K562 (cell line): ENCODE measurements around the gene ST6GAL1. TPM values are rescaled to one million over a fixed set of nuclear protein-coding genes. Genes with fewer than 3 reads are reported as not detected.

Experiments
- ASH1L ChIP-seq: fragments of 450-650 bp; IDR thresholded peaks from 2 replicates; pipeline ENCODE4 v1.6.1; 2018; ENCODE audit warnings: borderline replicate concordance, mild to moderate bottlenecking, low read depth; ENCODE audit not compliant: partially characterized antibody
- CEBPB ChIP-seq: fragments of 450-650 bp; IDR thresholded peaks from 2 replicates; pipeline ENCODE4 v1.6.1; 2016; ENCODE audit warnings: missing genetic modification characterization, missing compliant biosample characterization
- CSDE1 ChIP-seq, 2 experiments: fragments of 450-650 bp; IDR thresholded peaks; 2 replicates each; pipeline ENCODE4 v1.6.1; 2016; ENCODE audit warnings: mild to moderate bottlenecking in 1 of 2
- ELF2 ChIP-seq: fragments of 250-450 bp; sonication (Bioruptor Pico); IDR thresholded peaks from 2 replicates; pipeline ENCODE4 v1.5.0; 2021; ENCODE audit warnings: mild to moderate bottlenecking
- GATAD2B ChIP-seq: fragments of 450-650 bp; IDR thresholded peaks from 2 replicates; pipeline ENCODE4 v1.6.1; 2017; ENCODE audit warnings: mild to moderate bottlenecking, borderline replicate concordance
- HMGN3 ChIP-seq: IDR thresholded peaks from 2 replicates; pipeline ENCODE4 v1.6.1; 2011; ENCODE audit warnings: borderline replicate concordance, low read depth, mild to moderate bottlenecking, mixed read lengths, low read length; ENCODE audit not compliant: insufficient read length; ENCODE audit errors: extremely low read depth
- NR2C1 ChIP-seq, 2 experiments: fragments of 450-650 bp; IDR thresholded peaks; 2 replicates each; pipeline ENCODE4 v1.6.1; 2017; ENCODE audit warnings: mild to moderate bottlenecking in 2 of 2, antibody characterized with exemption in 1 of 2, inconsistent platforms in 1 of 2, missing compliant biosample characterization in 1 of 2, missing genetic modification characterization in 1 of 2
- PHF20 ChIP-seq: fragments of 450-650 bp; IDR thresholded peaks from 2 replicates; pipeline ENCODE4 v1.6.1; 2018; ENCODE audit not compliant: partially characterized antibody
- PHTF2 ChIP-seq: fragments of 250-450 bp; sonication (Bioruptor Pico); IDR thresholded peaks from 2 replicates; pipeline ENCODE4 v1.5.0; 2021; ENCODE audit warnings: mild to moderate bottlenecking
- TARDBP ChIP-seq: fragments of 450-650 bp; IDR thresholded peaks from 2 replicates; pipeline ENCODE4 v1.6.1; 2016
- TFAP4 ChIP-seq: sonication (generic); formaldehyde crosslinking; IDR thresholded peaks from 2 replicates; pipeline ENCODE4 v1.8.0; 2022; ENCODE audit warnings: missing genetic modification reagents, mild to moderate bottlenecking, moderate library complexity, borderline replicate concordance
- THRAP3 ChIP-seq: fragments of 450-650 bp; IDR thresholded peaks from 2 replicates; pipeline ENCODE4 v1.6.1; 2016; ENCODE audit warnings: mild to moderate bottlenecking, inconsistent platforms, borderline replicate concordance
- ZFP30 ChIP-seq: fragments of 250-450 bp; sonication (Bioruptor Pico); IDR thresholded peaks from 2 replicates; pipeline ENCODE4 v1.8.0; 2022; ENCODE audit warnings: moderate library complexity, mild to moderate bottlenecking, inconsistent platforms, borderline replicate concordance
- ZNF609 ChIP-seq: sonication (generic); formaldehyde crosslinking; IDR thresholded peaks from 2 replicates; pipeline ENCODE4 v1.8.1; 2023; ENCODE audit warnings: missing genetic modification reagents, mild to moderate bottlenecking, borderline replicate concordance
- polyA plus RNA-seq, 8 experiments: library from polyadenylated mRNA; depleted of rRNA in 4 of 8; stranded (reverse) in 5 of 8; unstranded in 3 of 8; fragments of >200 nt; fragmentation: Nextera tagmentation in 2 of 8; fragmentation: Illumina TruSeq in 1 of 8; extraction: Ambion mirVana in 2 of 8; extraction: Trizol in 1 of 8; gene quantifications; 2 replicates each; pipeline versions ENCODE4 v1.2.1 to v1.2.3, GENCODE V29; 2011 to 2014; ENCODE audit warnings: inconsistent platforms in 1 of 8, missing spikeins in 1 of 8
- total RNA-seq, 7 experiments: library from RNA; depleted of rRNA in 6 of 7; stranded (reverse); fragments of >200 nt in 6 of 7; fragmentation: Illumina TruSeq in 2 of 7; extraction: Trizol in 2 of 7; gene quantifications; 2 replicates each; pipeline versions ENCODE4 v1.2.1 to v1.2.3, GENCODE V29; 2011 to 2021; ENCODE audit warnings: low replicate concordance in 1 of 7
- TF ChIP-seq, protein P1 (sequence below): fragments of 200-800 bp; sonication (Bioruptor generic); IDR thresholded peaks from 2 replicates; pipeline ENCODE4 v1.6.1; 2016; ENCODE audit warnings: missing genetic modification characterization, missing compliant biosample characterization
- TF ChIP-seq, protein P2 (sequence below): fragments of 250-450 bp; sonication (Bioruptor Pico); IDR thresholded peaks from 2 replicates; pipeline ENCODE4 v1.4.0; 2020; ENCODE audit warnings: mild to moderate bottlenecking, moderate library complexity

Gene ST6GAL1
- total and polyA plus RNA-seq, 9 of the 15 experiments (the other 6 are each of a cell fraction or from before 2014, with no cell fraction given) = 31.9 to 145 (median 71.0) TPM

DNA sequence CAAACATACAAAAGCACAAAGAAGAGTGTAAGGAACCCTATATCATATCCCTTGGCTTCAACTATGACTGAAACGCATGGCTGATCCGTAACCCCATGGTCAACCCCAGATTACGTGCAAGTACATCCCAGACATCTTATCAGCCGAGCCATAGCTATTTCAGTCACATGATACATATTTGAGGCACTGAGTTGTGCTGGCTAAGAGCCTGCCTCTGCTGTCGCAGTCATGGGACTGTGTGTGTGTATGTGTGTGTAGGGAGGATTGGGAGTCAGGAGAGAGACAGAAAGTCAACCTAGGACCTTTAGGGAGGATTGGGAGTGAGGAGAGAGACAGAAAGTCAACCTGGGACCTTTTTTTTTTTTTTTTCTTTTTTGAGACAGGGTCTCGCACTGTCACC, 8.4 kb downstream of the ST6GAL1 start (continued):
- TF ChIP-seq TFAP4 (CRISPR knock-in tag) (no peak), TARDBP (no peak), NR2C1 (IDR thresholded peaks at IDR 0.05) (peak; percentile 83), NR2C1 (tag; IDR thresholded peaks at IDR 0.05) (peak; percentile 89), HMGN3 (no peak), PHF20 (peak; percentile 11), GATAD2B (no peak), CEBPB (tag) (no peak), PHTF2 (CRISPR knock-in tag) (peak; percentile 73; the same call in 1 of the 2 replicates), CSDE1 (IDR thresholded peaks at IDR 0.05) (no peak), ASH1L (no peak), ZNF609 (CRISPR knock-in tag) (no peak), THRAP3 (no peak), ELF2 (CRISPR knock-in tag) (no peak), ZFP30 (CRISPR knock-in tag) (no peak)
- TF ChIP-seq, protein P1, sequence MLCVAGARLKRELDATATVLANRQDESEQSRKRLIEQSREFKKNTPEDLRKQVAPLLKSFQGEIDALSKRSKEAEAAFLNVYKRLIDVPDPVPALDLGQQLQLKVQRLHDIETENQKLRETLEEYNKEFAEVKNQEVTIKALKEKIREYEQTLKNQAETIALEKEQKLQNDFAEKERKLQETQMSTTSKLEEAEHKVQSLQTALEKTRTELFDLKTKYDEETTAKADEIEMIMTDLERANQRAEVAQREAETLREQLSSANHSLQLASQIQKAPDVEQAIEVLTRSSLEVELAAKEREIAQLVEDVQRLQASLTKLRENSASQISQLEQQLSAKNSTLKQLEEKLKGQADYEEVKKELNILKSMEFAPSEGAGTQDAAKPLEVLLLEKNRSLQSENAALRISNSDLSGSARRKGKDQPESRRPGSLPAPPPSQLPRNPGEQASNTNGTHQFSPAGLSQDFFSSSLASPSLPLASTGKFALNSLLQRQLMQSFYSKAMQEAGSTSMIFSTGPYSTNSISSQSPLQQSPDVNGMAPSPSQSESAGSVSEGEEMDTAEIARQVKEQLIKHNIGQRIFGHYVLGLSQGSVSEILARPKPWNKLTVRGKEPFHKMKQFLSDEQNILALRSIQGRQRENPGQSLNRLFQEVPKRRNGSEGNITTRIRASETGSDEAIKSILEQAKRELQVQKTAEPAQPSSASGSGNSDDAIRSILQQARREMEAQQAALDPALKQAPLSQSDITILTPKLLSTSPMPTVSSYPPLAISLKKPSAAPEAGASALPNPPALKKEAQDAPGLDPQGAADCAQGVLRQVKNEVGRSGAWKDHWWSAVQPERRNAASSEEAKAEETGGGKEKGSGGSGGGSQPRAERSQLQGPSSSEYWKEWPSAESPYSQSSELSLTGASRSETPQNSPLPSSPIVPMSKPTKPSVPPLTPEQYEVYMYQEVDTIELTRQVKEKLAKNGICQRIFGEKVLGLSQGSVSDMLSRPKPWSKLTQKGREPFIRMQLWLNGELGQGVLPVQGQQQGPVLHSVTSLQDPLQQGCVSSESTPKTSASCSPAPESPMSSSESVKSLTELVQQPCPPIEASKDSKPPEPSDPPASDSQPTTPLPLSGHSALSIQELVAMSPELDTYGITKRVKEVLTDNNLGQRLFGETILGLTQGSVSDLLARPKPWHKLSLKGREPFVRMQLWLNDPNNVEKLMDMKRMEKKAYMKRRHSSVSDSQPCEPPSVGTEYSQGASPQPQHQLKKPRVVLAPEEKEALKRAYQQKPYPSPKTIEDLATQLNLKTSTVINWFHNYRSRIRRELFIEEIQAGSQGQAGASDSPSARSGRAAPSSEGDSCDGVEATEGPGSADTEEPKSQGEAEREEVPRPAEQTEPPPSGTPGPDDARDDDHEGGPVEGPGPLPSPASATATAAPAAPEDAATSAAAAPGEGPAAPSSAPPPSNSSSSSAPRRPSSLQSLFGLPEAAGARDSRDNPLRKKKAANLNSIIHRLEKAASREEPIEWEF = no peak
- TF ChIP-seq, protein P2, sequence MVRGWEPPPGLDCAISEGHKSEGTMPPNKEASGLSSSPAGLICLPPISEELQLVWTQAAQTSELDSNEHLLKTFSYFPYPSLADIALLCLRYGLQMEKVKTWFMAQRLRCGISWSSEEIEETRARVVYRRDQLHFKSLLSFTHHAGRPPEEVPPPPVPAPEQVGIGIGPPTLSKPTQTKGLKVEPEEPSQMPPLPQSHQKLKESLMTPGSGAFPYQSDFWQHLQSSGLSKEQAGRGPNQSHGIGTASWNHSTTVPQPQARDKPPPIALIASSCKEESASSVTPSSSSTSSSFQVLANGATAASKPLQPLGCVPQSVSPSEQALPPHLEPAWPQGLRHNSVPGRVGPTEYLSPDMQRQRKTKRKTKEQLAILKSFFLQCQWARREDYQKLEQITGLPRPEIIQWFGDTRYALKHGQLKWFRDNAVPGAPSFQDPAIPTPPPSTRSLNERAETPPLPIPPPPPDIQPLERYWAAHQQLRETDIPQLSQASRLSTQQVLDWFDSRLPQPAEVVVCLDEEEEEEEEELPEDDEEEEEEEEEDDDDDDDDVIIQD (CRISPR knock-in tag) = no peak
